Measurements from ENCODE around the gene CHRDL2.

DNA sequence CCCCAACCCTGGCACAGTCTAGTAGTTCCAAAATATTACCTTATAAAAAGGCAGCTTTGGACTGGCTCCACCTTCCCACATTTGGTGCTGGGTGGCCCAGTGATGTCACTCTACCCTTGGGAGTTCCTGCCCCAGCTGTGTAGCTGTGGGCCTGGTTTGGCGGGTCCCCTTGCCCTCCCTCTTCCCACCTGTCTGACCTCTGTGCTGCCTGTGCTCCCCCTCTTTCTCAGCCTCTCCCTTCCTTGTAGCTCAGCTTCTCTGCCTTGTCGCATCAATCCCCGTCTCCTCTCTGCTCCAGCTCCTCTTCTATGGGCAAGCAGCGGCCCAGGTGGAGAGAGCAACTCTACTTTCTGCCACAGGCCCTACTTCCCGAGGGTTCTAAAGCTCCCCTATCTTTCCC is 54.6 kb downstream of the CHRDL2 start:
- no peak for TF ChIP-seq CTCF (conservative IDR thresholded peaks at IDR 0.05; ENCODE audit: low read depth, low read length)
- no peak for TF ChIP-seq EZH2 (IDR thresholded peaks at IDR 0.05; ENCODE audit: borderline replicate concordance, low read depth, low read length, poor library complexity, severe bottlenecking)

Measured in A673 (cell line).